Breast epithelium (tissue), 4 donors: ENCODE measurements around the gene SYCN. TPM values are rescaled to one million over a fixed set of nuclear protein-coding genes. Genes with fewer than 3 reads are reported as not detected.

Source experiments
- DNase-seq, 2 donors: peaks; one replicate each; pipeline ENCODE4 v3.0.0-alpha.2; 2019; ENCODE audit warnings: low spot score in 2 of 2
- H3K27ac ChIP-seq, 2 donors: fragments of 200-600 bp; sonication (generic) in 1 of 2; one replicate each; pipeline ENCODE4 v1.5.1; 2016 to 2019; ENCODE audit warnings: mild to moderate bottlenecking in 1 of 2
- H3K27me3 ChIP-seq, 2 donors: fragments of 200-600 bp; sonication (generic) in 1 of 2; one replicate each; pipeline versions ENCODE4 v1.5.1 to v1.6.0; 2017 to 2019; ENCODE audit warnings: control low read depth in 1 of 2, mild to moderate bottlenecking in 1 of 2
- H3K36me3 ChIP-seq: fragments of 200-600 bp; one replicate; pipeline ENCODE4 v1.5.1; 2019
- H3K4me1 ChIP-seq, 2 donors: fragments of 200-600 bp; sonication (generic); one replicate each; pipeline ENCODE4 v1.5.1; 2016 to 2019; ENCODE audit warnings: control low read depth in 1 of 2
- H3K4me3 ChIP-seq, 3 donors: fragments of 200-600 bp; sonication (generic); 1 replicate in 2 of 3; 2 replicates in 1 of 3; pipeline ENCODE4 v1.5.1; 2016 to 2019; ENCODE audit warnings: mild to moderate bottlenecking in 3 of 3, moderate library complexity in 2 of 3
- H3K9me3 ChIP-seq, 2 donors: fragments of 200-600 bp; sonication (generic) in 1 of 2; one replicate each; pipeline ENCODE4 v1.5.1; 2016 to 2019; ENCODE audit warnings: control low read depth in 1 of 2
- POLR2A ChIP-seq: fragments of 450-650 bp; IDR thresholded peaks from one replicate; pipeline ENCODE4 v1.6.1; 2016; ENCODE audit warnings: antibody characterized with exemption, mild to moderate bottlenecking, moderate library complexity
- POLR2AphosphoS5 ChIP-seq, 3 donors: sonication (generic); formaldehyde crosslinking; IDR thresholded peaks; one replicate each; pipeline ENCODE4 v1.6.1; 2017; ENCODE audit warnings: antibody characterized with exemption in 3 of 3
- intact Hi-C: fragments of 100-400 bp; cut with DNase I; formaldehyde crosslinking; loops from one replicate; pipeline ENCODE4 v1.15.1; 2023; ENCODE audit warnings: low total_unique reads
- total RNA-seq, 3 donors: library from RNA; depleted of rRNA; stranded (reverse); fragments of >200 nt; gene quantifications; one replicate each; pipeline ENCODE4 v1.1.0, GENCODE V29; 2016
- TF ChIP-seq, protein P1 (sequence below), 3 donors: fragments of 450-650 bp; IDR thresholded peaks; one replicate each; pipeline ENCODE4 v1.5.1; 2016 to 2017; ENCODE audit warnings: antibody characterized with exemption in 3 of 3, mild to moderate bottlenecking in 3 of 3, moderate library complexity in 3 of 3

The SYCN gene
- total RNA-seq, 3 donors from 2014 or later: not detected

DNA sequence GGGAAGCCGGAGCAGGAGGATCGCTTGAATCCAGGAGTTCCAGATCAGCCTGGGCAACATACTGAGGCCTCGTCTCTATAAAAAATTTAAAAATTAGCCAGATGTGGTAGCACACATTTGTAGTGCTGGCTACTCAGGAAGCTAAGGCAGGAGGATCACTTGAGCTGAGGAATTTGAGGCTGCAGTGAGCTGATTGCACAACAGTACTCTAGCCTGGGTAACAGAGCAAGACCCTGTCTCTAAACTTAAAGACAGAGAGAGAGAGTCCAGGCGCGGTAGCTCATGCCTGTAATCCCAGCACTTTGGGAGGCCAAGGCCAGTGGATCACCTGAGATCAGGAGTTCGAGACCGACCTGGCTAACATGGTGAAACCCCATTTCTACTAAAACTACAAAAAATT lies 36.4 kb upstream of the SYCN start:
- H3K9me3 ChIP-seq: no peaks in the 10 kb centered on the region
- no peaks in the 10 kb centered on the region for H3K36me3 ChIP-seq
- no peaks in the 10 kb centered on the region for H3K27me3 ChIP-seq
- no peaks in the 10 kb centered on the region for H3K4me1 ChIP-seq
- intact Hi-C loops: no loop called here
- no peak overlapping the region for H3K4me3 ChIP-seq
- no peak overlapping the region for H3K27ac ChIP-seq
- TF ChIP-seq POLR2A (no peak), POLR2AphosphoS5 (IDR thresholded peaks at IDR 0.05) (no peak)
- TF ChIP-seq, protein P1, sequence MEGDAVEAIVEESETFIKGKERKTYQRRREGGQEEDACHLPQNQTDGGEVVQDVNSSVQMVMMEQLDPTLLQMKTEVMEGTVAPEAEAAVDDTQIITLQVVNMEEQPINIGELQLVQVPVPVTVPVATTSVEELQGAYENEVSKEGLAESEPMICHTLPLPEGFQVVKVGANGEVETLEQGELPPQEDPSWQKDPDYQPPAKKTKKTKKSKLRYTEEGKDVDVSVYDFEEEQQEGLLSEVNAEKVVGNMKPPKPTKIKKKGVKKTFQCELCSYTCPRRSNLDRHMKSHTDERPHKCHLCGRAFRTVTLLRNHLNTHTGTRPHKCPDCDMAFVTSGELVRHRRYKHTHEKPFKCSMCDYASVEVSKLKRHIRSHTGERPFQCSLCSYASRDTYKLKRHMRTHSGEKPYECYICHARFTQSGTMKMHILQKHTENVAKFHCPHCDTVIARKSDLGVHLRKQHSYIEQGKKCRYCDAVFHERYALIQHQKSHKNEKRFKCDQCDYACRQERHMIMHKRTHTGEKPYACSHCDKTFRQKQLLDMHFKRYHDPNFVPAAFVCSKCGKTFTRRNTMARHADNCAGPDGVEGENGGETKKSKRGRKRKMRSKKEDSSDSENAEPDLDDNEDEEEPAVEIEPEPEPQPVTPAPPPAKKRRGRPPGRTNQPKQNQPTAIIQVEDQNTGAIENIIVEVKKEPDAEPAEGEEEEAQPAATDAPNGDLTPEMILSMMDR (IDR thresholded peaks at IDR 0.05): no peak
- DNase-seq: no peak

DNA sequence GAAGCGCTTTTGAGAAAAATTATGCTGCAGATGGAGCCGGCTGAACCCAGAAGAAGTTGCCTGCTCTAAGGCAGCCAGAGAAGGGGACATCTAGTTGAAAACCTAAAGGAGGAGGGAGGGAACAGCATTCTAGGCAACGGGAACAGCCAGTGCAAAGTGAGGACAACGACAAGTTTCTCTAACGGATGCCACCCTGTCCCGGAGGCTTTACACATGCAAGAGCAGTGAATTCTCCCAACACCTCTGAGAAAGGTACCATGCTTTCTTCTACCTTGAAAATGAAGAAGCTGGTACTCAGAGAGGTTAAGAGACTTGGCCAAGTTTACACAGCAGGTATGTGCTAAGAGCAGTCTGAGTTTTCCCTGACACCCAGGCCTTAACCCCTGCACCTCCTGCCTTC lies 34.9 kb upstream of the SYCN start:
- H3K27ac ChIP-seq: no peak overlapping the region
- no peaks in the 10 kb centered on the region for H3K27me3 ChIP-seq
- intact Hi-C loops: no loop called here
- DNase-seq: no peak
- no peak overlapping the region for H3K4me3 ChIP-seq
- TF ChIP-seq POLR2AphosphoS5 (IDR thresholded peaks at IDR 0.05) (no peak), POLR2A (no peak)
- TF ChIP-seq, protein P1 (IDR thresholded peaks at IDR 0.05): no peak
- no peaks in the 10 kb centered on the region for H3K4me1 ChIP-seq
- no peaks in the 10 kb centered on the region for H3K36me3 ChIP-seq
- no peaks in the 10 kb centered on the region for H3K9me3 ChIP-seq

DNA sequence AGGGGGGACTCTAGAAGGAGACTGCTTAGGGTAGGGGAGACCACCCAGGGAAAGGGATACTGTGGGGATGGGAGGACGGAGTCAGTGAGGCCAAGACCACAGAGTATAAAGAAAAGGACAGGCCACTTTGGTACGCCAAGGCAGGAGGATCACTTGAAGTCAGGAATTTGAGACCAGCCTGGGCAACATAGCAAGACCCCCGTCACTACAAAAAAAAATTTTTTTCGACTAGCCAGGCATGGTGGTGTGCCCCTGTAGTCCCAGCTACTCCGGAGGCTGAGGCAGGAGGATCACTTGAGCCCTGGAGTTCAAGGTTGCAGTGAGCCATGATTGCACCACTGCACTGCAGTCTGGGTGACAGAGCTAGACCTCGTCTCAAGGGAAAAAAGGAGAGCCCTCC lies 34.1 kb upstream of the SYCN start:
- H3K27ac ChIP-seq: no peak overlapping the region

DNA sequence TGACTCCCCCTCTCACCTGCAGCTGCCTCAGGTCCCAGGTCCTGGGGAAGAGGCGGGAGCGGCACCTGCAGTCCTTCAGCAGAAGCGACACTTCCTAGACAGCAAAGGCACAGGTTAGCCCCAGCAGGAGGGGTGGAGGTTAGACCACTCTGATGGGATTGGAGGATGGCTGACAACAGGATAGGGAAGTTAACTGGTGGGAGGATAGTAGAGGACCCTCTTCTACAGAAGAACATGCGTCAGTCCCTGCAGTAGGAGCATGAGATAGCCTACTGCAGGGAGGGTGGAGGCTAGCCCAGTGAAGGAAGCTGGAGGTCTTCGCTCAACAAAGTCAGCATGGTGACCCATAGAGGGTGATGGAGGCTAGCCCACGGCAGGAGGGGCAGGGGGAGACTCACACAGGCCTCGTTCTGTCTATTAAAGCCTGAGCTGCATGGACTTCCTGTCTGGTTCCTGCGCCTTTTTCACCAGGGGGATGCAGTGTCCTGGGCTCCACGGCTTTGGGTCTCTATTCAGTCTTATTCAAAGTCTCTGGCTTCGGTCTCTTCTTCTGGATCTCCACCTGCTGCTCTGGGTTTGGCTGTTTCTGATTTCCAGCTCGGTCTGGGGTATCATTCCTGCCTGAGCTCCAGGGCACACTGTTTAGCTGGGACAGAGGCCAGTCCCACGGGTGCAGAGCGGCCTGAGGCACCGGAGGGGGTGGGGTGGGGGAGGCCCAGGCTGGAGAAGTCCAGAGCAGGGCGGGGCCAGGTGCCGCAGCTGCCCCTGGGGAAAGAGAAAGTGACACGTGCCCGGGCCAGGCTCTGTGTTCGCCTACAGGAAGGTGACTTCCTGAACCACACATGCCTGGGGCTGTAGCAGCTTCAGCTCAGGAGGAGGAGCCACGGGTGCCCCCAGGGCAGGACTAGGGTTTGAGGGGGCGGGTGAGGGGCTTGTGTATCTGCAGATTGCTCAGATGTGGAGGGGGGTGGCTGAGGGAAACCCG lies 33.4 kb upstream of the SYCN start:
- DNase-seq: peak; percentile 18 to 61
- no peak for TF ChIP-seq POLR2A
- TF ChIP-seq, protein P1 (IDR thresholded peaks at IDR 0.05): no peak
- TF ChIP-seq POLR2AphosphoS5 (IDR thresholded peaks at IDR 0.05): no peak
- no peaks in the 10 kb centered on the region for H3K27me3 ChIP-seq
- no peaks in the 10 kb centered on the region for H3K4me1 ChIP-seq
- no peaks in the 10 kb centered on the region for H3K36me3 ChIP-seq
- intact Hi-C loops: no loop called here
- no peak overlapping the region for H3K27ac ChIP-seq
- no peaks in the 10 kb centered on the region for H3K9me3 ChIP-seq
- H3K4me3 ChIP-seq: peak overlapping the region in 1 of 3 donors; percentile 19

More for the DNA sequence above, 34.1 kb upstream of the SYCN start:
- Histone ChIP-seq H3K36me3 (no peaks in the 10 kb centered on the region), H3K9me3 (no peaks in the 10 kb centered on the region), H3K4me3 (no peak overlapping the region), H3K27me3 (no peaks in the 10 kb centered on the region), H3K4me1 (no peaks in the 10 kb centered on the region)
- no peak for DNase-seq
- TF ChIP-seq POLR2AphosphoS5 (IDR thresholded peaks at IDR 0.05) (no peak), POLR2A (no peak)
- TF ChIP-seq, protein P1 (IDR thresholded peaks at IDR 0.05): no peak
- intact Hi-C loops: no loop called here

DNA sequence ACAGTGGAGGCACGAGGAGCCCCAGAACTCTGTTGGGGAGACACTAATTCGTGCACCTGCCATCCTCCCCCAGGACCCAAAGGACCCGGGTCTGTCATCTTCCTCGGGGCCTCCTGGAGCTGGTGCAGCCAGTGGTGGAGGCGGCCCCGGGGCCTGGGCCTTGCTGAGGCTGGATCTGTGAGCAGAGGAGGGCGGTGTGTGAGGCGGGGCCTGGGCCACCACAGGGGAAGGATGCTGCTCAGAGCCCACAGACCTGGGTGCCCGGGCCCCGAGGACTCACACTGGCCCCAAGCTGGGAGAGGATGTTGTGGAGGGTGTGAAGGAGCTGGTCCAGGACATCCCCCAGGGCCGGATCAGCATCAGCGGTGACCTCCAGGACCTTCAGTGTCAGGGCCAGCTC lies 32.5 kb upstream of the SYCN start:
- Histone ChIP-seq H3K27me3 (no peaks in the 10 kb centered on the region), H3K4me1 (no peaks in the 10 kb centered on the region), H3K27ac (no peak overlapping the region), H3K4me3 (no peak overlapping the region), H3K36me3 (no peaks in the 10 kb centered on the region), H3K9me3 (no peaks in the 10 kb centered on the region)
- TF ChIP-seq, protein P1 (IDR thresholded peaks at IDR 0.05): no peak
- TF ChIP-seq POLR2AphosphoS5 (IDR thresholded peaks at IDR 0.05) (no peak), POLR2A (no peak)
- intact Hi-C loops: no loop called here
- DNase-seq: no peak
